ENCODE measurements around the gene NOXA1. TPM values are rescaled to one million over a fixed set of nuclear protein-coding genes. Genes with fewer than 3 reads are reported as not detected.

NOXA1 gene
- total and polyA plus RNA-seq, 9 of the 15 experiments (the other 6 are each of a cell fraction or from before 2014, with no cell fraction given) = 0.07 to 1.2 (median 0.20) TPM; not detected in 4

- TF ChIP-seq TOE1 (IDR thresholded peaks at IDR 0.05; ENCODE audit: borderline replicate concordance) (peak; percentile 91), TOE1 (CRISPR knock-in tag; IDR thresholded peaks at IDR 0.05; ENCODE audit: borderline replicate concordance, low read depth) (no peak), ARID3B (CRISPR knock-in tag; IDR thresholded peaks at IDR 0.05; ENCODE audit: borderline replicate concordance) (no peak), ZNF232 (CRISPR knock-in tag; IDR thresholded peaks at IDR 0.05) (no peak; the same call in 1 of the 2 replicates), SRSF1 (IDR thresholded peaks at IDR 0.05; ENCODE audit: low read depth, low read length) (no peak), FUS (optimal IDR thresholded peaks at IDR 0.05; ENCODE audit: low read depth, low read length) (no peak), POLR2AphosphoS5 (IDR thresholded peaks at IDR 0.05; ENCODE audit: control insufficient read depth, insufficient read depth, low read depth, low read length) (no peak), RFX1 (IDR thresholded peaks at IDR 0.05) (no peak), MTF1 (CRISPR knock-in tag; IDR thresholded peaks at IDR 0.05; ENCODE audit: borderline replicate concordance) (0 out of 2 replicates have a peak, but pooled peaks have one; percentile 3), HDAC3 (IDR thresholded peaks at IDR 0.05; ENCODE audit: borderline replicate concordance, partially characterized antibody) (no peak), CBX3 (IDR thresholded peaks at IDR 0.05; ENCODE audit: borderline replicate concordance in 1 of 2, low read length in 2 of 2) (peak in 1 of 2 experiments; percentile 82; a peak in 2 of 3 replicates), DEAF1 (CRISPR knock-in tag; IDR thresholded peaks at IDR 0.05) (no peak), BDP1 (IDR thresholded peaks at IDR 0.05; ENCODE audit: insufficient read depth, insufficient read length) (no peak), PML (IDR thresholded peaks at IDR 0.05; ENCODE audit: low read length) (no peak), YY1 (IDR thresholded peaks at IDR 0.05; ENCODE audit: borderline replicate concordance in 1 of 3, control insufficient read depth in 1 of 3, extremely low read depth in 1 of 3, insufficient read depth in 3 of 3, insufficient read length in 1 of 3, insufficient replicate concordance in 2 of 3, low read depth in 1 of 3, low read length in 2 of 3) (peak in 1 of 3 experiments; percentile 15), ATF7 (IDR thresholded peaks at IDR 0.05) (peak; percentile 39; the same call in 1 of the 2 replicates), PCBP1 (IDR thresholded peaks at IDR 0.05; ENCODE audit: low read depth, low read length, poor library complexity, severe bottlenecking) (no peak), ZNF584 (CRISPR knock-in tag; IDR thresholded peaks at IDR 0.05; ENCODE audit: low read depth) (0 out of 2 replicates have a peak, but pooled peaks have one; percentile 61), CEBPB (tag; IDR thresholded peaks at IDR 0.05) (peak; percentile 63), SRSF3 (IDR thresholded peaks at IDR 0.05; ENCODE audit: insufficient read depth, low read length) (no peak)
- TF ChIP-seq, protein P1, sequence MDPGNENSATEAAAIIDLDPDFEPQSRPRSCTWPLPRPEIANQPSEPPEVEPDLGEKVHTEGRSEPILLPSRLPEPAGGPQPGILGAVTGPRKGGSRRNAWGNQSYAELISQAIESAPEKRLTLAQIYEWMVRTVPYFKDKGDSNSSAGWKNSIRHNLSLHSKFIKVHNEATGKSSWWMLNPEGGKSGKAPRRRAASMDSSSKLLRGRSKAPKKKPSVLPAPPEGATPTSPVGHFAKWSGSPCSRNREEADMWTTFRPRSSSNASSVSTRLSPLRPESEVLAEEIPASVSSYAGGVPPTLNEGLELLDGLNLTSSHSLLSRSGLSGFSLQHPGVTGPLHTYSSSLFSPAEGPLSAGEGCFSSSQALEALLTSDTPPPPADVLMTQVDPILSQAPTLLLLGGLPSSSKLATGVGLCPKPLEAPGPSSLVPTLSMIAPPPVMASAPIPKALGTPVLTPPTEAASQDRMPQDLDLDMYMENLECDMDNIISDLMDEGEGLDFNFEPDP (CRISPR knock-in tag; IDR thresholded peaks at IDR 0.05) = no peak
- TF ChIP-seq, protein P2, sequence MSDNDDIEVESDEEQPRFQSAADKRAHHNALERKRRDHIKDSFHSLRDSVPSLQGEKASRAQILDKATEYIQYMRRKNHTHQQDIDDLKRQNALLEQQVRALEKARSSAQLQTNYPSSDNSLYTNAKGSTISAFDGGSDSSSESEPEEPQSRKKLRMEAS (CRISPR knock-in tag; IDR thresholded peaks at IDR 0.05) = peak; percentile 72
Observed at GRCh38 chr9:137482094-137482781, 59.0 kb downstream of the NOXA1 start (continued).
